ENCODE measurements around the gene TPO.

- TF ChIP-seq CTCF (IDR thresholded peaks at IDR 0.05) (no peak), EZH2 (IDR thresholded peaks at IDR 0.05) (no peak)
Observed at GRCh38 chr2:1437101-1437500, 23.8 kb downstream of the TPO start.
